ENCODE data around the gene ARNT2.

- TF ChIP-seq CTCF (IDR thresholded peaks at IDR 0.05; ENCODE audit: low read length) (no peak), EZH2 (IDR thresholded peaks at IDR 0.05; ENCODE audit: borderline replicate concordance, low read length) (no peak)
These were observed 153.5 kb downstream of the ARNT2 start for GRCh38 chr15:80557441-80558234.

Data from OCI-LY1 (cell line).